GM21717 (cell line): ENCODE measurements around the gene NIBAN1.

ENCODE experiments used
- ATAC-seq: cut with Tn5 transposase; IDR thresholded peaks from one replicate; pipeline ENCODE4 v1.9.1; 2021; ENCODE audit warnings: mild to moderate bottlenecking, moderate library complexity; ENCODE audit not compliant: unreplicated experiment

NIBAN1 gene

DNA sequence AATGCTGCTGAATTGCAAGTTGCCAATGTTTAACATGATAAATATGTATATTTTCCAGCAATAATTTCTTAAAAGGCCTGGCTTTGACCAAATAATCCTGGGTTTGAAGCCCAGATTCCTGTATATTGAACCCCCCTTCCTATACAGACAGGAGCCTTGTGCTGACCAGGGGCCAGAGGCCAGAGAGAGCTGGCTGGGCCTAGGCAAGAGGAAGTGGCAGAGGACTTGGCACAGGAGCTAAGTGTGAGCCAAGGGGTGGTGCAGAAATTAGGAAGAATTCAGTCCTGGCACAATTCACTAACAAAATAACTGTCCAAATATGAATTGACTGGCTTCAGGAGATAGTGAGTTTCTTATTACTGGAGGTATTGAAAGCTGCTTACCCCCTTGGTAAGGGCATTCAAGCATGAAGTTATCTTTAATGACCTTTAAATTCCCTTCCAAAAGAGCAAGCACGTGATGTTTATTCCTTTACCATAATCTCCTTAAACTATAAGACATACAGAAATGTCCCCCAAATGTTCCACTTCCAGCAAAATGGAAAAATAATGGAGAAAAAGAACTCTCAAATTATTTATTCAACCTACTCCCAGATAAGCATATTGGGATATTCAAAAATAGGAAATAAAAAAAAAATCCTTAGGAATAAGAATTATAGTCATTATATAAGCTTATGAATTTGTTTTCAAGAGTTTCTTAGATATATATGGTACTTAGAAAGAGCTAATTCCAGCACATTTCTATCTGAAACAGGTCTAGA, 26.6 kb downstream of the NIBAN1 start:
- no peak for ATAC-seq

DNA sequence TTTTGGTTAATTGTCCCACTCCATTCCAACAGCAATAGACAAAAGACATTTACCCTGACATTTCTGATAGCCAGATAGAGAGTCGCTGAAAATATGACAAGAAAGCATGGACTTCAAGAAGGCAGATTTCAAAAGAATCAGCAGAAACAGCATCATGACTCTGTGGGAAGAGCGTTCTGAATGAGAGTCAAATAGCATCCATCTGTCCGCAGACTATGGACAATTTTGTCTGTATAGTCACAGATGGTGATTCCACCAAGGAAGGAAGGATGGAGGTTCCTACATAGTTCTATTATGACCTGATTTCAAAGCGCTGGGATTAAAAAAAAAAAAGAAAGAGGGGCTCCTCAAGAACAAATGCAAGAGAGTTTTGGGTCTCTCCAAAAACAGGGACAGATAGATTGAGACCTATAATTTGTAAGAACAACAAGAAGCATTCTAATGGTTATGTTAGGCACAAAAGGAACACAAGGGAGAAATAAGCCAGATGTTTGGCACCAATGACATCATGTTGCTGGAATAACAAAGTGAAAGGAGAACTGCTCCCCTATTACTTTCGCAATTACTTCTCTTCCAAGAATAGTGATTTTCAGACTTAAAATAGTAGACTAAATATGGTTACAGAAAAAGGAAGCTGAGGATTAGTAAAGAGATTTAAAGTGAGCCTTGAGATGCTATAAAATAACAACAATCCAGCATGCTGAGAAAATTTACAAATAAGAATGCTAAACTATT, 28.5 kb downstream of the NIBAN1 start:
- ATAC-seq, result peak; percentile 51

DNA sequence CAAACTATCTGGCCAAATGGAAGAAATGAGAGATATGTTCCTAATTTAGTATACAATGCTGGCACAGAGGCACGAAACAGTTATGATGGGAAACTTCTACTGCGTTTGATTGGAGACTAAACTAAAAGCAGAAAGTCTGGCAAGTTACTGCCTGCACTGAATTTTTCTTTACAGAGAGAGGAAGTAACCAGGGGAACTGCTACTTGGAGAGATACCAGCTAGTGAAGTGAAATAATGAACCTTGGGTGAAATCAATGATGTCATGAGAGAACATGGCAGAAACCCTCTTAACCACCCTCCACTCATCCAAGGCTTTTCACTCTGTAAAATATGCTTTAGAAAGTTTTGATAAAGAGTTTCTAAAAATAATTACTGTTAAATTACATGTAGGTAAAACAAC, 29.3 kb downstream of the NIBAN1 start:
- ATAC-seq, result peak; percentile 71

DNA sequence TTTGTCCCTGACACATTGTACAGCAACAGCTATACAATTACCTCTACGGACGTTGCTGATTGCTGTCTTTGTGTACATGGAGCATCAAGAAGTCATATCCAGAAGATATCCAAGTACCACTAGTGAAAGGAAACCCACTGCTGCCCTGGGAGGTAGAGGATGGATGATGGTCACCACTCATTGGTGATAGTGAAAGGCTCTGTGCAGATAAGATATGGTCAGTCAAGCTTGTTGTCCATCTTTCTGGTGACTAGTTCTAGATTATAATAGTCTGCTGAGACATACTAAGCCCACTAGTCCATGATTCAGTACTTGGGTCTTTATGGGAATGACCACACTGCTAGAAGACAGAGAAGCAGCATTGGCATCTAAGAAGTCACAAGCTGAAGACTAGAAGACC, 30.3 kb downstream of the NIBAN1 start:
- ATAC-seq, result no peak

DNA sequence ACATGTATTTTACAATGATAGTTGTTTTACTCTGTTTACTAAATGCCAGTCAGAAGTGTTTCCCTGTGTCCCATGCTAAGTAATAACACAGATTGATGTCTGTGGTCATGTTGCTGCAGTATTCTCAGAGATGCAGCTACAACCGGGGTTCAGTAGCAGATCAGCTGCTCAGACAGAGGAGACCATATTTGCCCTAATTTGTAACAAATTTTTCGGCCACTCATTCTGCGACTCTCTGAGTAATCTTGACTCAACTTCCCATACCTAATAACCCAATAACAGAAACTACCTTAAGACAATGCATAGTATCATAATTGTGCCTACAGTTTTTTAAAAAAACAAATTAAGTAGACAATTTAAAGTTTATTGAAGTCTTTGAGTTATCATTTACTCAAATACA, 32.6 kb downstream of the NIBAN1 start:
- peak; percentile 57 for ATAC-seq

DNA sequence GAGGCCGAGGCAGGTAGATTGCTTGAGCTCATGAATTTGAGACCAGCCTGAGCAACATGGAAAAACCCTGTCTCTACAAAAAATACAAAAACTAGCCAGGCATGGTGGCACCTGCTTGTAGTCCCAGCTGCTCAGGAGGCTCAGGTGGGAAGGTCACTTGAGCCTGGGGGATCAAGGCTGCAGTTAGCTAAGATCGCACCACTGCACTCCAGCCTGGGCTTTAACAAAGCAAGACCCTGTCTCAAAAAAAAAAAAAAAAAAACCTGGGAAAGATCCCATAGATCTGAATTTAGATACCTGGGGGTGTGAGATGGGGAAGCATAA, 32.9 kb downstream of the NIBAN1 start:
- ATAC-seq, result no peak

DNA sequence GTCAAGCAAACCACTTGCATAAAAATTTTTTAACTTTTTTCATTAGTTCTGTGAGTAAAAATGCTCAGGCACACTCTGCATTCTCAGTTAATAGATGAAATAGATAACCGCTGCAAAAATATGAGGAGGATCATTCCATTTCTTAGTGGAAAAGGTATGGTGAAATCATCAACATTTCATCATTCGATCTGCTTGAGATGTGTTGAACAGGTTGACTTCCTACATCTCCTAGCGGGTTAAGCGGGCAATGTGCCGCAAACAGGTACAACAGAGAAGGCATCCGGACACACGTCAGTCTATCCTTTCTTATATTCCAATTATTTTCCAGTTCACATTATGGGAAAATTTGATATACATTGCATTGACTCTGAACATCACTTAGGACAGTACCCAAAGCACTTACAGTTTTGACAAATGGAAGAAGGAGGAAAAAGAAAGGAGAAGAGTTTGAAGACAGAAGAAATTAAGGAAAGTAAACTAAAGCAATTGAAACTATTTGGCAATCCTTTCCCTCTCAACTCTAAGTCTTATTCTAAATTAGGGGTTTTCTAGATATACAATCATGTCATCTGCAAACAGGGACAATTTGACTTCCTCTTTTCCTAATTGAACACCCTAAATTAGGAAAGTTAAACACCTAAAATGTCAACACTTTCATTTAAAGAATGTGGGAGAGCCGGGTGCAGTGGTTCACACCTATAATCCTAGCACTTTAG, 33.5 kb downstream of the NIBAN1 start:
- ATAC-seq, result no peak

DNA sequence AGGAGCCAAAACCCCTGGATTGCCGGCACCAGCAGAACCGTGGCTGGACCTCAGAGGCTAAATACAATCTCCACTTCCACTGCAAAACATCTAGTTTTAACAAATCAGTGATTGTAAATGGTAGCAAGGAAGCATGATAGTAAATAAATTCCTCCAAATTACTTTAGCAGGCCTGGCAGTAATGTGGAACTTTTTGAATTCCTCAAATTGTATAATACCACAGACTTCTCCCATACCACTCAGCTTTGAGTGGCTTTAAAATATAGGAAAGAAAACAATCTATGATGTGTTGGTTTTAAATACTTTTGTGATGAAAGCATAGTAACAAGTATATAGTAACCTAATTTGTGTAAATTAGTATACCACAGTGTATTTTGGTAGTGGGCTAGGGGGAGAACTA, 34.1 kb downstream of the NIBAN1 start:
- ATAC-seq, result no peak

DNA sequence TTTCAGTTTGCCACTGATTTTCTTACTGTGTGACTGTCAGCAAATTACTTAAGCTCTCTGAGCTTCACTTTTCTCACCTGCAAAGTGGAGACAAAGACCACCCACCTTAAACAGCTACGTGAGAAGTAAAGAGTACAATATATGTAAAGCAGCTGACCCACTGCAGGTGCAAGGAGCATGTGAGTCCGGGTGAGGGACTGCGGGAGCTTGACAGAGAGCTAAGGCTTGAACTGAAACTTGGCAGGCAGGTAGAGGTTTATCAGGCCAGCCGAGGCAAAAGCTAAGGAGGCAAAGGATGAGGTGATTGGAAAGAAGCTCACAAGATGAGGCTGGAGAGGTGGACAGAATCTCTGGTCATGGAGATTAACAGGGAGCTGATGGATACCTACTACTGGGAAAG, 36.6 kb downstream of the NIBAN1 start:
- ATAC-seq, result no peak

DNA sequence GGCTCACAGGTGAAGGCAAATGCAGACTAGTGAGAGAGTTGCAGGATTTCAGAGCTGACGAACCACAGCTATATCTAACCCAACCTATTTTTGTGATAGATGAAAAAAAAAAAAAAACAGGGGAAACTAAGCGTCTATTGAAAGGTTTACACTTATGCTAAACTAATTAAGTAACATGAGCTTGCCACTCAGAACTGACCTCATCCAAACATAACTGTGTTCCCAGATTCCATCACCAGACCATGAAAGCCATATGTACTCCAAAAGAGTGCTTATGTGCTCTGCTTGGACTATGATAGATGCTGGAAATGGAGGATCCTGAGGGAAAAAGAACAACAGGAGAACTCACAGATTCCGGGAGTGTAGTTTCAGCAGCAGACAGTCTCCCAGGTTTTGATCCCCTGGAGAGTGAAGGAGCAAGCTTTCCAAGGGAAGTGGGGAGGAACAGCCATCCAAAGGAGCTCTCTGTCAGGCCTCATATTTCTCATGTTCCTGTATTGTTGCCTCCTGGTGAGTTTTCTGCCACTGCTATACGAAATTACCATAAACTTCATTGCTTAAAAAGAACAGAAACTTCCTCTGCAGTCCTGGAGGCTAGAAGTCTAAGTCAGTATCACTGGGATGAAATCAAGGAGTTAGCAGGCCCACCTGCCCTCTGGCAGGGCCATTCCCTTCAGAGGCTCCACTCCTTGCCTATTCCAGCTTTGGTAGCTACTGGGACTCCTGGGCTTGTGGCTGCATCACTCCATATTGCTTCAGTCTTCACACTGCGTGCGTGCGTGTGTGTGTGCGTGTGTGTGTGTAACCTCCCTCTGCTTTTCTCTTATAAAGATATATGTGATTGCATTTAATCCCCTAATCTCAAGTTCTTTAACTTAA, 38.1 kb downstream of the NIBAN1 start:
- no peak for ATAC-seq

DNA sequence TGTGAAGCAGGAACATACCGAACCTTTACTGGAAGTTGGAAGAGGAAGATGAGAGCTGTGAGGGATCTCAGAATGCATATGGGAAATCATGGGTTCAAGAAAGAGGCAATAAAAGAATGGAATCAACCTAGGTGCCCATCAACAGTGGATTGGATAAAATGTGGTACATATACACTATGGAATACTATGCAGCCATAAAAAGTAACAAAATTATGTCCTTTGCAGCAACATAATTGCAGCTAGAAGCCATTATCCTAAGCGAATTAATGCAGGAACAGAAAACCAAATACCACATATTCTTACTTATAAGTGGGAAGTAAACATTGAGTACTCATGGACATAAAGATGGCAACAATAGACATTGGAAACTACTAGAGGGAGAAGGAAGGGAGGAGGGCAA, 40.4 kb downstream of the NIBAN1 start:
- no peak for ATAC-seq

DNA sequence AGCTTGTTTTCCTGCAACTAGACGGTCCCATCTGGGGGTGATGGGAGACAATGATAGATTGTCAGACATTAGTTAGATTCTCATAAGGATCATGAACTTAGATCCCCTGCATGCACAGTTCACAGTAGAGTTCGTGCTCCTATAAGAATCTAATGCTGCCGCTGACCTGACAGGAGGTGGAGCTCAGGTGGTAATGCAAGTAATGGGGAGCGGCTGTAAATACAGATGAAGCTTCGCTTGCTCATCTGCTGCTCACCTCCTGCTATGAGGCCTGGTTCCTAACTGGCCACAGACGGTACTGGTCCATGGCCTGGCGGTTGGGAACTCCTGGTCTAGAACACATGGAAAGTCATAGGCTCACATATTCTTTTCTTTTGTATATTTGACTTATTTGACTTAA, 42.0 kb downstream of the NIBAN1 start:
- ATAC-seq, result no peak

DNA sequence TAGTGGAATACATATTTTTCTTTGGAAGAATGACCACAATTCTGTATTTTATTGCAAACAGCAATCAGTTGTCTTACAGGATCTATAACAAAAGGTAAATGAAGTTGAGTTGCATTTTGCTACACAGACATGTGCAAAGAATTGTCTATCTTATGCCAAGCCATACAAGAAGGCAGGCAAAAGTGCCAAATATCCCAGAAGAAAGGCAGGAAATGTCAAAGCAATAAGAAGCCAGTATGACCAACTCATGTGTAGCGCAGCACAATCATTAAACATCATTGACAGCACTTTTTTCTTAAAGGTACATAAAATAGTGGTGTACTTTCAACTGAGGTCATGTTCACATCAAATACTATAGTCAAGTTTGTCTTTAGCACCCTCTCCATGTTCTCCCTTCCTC, 42.7 kb downstream of the NIBAN1 start:
- no peak for ATAC-seq

DNA sequence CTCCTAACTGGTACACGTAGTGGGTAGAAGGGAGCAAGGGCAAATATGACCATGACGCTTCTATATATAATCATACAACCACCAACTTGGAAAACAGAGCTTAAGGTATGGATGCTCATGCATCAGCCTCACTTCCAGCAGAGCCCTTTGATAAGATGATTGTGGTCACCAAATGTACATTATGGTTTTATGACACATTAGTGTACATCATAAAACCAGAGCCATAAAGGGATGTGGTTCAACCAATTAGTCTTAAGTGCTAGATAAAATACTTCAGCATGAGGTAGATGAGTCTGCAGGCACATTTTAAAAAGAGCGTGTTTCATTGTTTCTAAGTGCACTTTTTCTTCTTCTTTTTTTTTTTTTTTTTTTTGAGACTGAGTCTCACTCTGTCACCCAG, 43.7 kb downstream of the NIBAN1 start:
- ATAC-seq, result no peak

DNA sequence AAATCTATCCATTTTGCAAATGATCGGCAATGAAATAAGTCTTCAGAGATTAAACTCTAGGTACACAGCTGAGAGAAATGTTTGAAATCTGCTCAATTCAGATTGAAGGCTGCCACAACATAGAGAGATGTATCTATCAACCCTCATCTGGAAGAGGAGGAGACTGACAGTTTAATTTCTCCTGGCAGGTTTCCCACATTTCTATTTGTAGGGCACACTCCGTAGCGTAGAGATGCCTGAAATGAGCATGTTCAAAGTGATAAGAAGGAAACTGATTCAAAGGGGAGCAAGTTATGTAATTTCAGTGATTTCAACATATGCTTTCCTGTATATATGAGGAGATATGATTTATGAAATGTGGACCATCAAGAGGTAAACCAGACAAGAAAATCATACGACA, 44.1 kb downstream of the NIBAN1 start:
- no peak for ATAC-seq

DNA sequence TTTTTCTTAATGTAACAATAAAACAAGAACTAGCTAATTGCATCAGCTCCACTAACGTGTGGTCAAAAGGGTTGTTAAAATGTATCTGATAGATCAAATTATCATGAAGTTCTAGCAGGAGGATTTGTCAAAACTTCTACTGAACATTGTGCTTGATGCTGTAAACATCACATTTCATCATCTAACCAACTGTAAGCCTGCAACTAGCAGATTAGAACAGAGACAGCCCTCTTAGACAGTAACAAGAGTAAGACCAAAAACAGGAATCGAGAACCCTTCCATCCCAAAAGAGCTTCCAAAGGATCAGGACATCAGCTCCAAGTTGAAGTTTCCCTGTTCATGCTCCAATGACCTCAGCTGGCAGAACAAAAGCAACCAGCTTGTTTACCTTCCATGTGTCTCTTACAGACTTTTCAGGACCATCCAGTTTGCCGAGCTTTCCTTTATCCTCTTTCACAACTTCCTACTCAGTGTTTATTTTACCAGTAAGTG, 44.6 kb downstream of the NIBAN1 start:
- no peak for ATAC-seq

DNA sequence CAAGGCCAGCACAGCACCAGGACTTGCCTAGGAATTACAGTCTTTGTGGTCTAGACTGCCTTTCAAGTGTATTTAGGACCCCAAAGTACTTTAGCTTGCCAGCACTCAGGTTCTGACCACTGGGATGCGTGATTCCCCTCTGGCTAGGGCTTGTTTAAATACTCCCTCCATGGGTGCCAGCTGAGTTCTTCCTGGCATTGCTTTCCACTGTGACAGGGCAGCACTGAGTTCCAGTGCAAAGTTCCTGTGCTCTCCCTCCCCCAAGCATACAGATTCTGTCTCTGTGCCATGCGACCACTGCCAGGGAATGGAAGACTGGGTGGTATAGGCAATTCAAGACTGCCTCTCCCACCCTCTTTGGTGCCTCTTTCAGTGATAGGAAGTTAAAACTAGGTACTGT, 45.9 kb downstream of the NIBAN1 start:
- ATAC-seq, result no peak
